HUES6 (cell line): ENCODE measurements around the gene KIAA1958.

Experiments
- H3K27ac ChIP-seq: 2 replicates; pipeline ENCODE4 v1.7.0; 2013; ENCODE audit warnings: low read depth, mild to moderate bottlenecking, low read length, inconsistent platforms
- H3K27me3 ChIP-seq: 2 replicates; pipeline ENCODE4 v1.6.1; 2013; ENCODE audit warnings: low read length; ENCODE audit not compliant: control insufficient read depth, insufficient read depth
- H3K36me3 ChIP-seq: 2 replicates; pipeline ENCODE4 v1.6.1; 2013; ENCODE audit warnings: low read length; ENCODE audit not compliant: control insufficient read depth, insufficient read depth
- H3K4me1 ChIP-seq: 2 replicates; pipeline ENCODE4 v1.6.1; 2013; ENCODE audit warnings: low read length; ENCODE audit not compliant: control insufficient read depth, insufficient read depth
- H3K4me3 ChIP-seq: 2 replicates; pipeline ENCODE4 v1.5.1; 2013; ENCODE audit warnings: low read depth, low read length
- H3K9ac ChIP-seq: one replicate; pipeline ENCODE4 v1.6.1; 2013; ENCODE audit warnings: mild to moderate bottlenecking, low read length
- H3K9me3 ChIP-seq: 2 replicates; pipeline ENCODE4 v1.6.1; 2013; ENCODE audit warnings: low read depth, low read length; ENCODE audit not compliant: control insufficient read depth, insufficient read depth

KIAA1958 gene

GRCh38 chr9:112489039-112489546, 2.5 kb downstream of the KIAA1958 start:
- H3K27me3 ChIP-seq, result no peaks in the 10 kb centered on the region
- H3K4me3 ChIP-seq, result peak overlapping the region; percentile 92
- H3K9me3 ChIP-seq, result peaks cover 9% of the 10 kb centered on the region; the same call in 1 of the 2 replicates
- no peak overlapping the region for H3K9ac ChIP-seq
- H3K36me3 ChIP-seq, result peaks cover 18% of the 10 kb centered on the region
- no peak overlapping the region for H3K27ac ChIP-seq
- H3K4me1 ChIP-seq, result peaks cover 26% of the 10 kb centered on the region

DNA sequence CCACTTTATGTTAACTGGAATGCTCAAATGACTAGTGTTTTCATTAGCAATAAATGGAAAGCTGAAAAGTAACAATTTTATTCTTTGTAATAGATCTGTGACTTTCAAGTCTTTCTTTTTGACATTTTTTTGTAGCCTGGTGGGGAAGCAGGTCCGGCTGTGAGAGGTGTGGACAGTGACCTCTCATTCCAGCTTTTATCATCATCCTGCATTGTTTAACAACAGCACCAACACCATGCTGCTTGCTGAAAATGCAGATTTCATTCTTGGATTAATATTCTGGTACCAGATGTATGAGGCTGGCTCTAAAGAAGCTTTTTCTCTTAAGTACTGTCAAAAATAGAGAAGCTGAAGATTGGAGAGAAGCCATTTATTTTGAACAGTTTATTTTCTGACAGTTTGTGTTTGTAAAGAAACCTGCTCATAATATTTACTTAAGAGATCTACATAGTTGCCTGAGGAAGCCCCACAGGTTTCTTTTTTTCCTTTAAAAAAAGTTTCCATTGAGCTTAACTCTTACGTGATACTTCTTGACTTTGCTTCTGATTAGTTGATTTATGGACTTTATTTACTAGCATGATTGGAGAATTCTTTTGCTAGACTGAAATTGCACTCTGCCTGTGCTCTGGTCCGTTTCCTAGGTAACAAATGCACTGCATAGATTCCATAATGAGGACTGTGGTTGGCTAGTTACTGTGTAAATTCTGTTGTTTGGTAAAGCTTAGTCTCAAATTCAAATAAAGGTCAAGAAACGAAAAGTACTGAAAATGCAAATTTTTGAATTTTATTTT, 3.4 kb downstream of the KIAA1958 start:
- H3K27ac ChIP-seq, result no peak overlapping the region
- peaks cover 26% of the 10 kb centered on the region for H3K4me1 ChIP-seq
- H3K36me3 ChIP-seq, result peaks cover 22% of the 10 kb centered on the region
- peaks cover 13% of the 10 kb centered on the region; the same call in 1 of the 2 replicates for H3K9me3 ChIP-seq
- 0 out of 2 replicates have a peak overlapping the region, but pooled peaks have one; percentile 24 for H3K4me3 ChIP-seq
- H3K27me3 ChIP-seq, result no peaks in the 10 kb centered on the region
- no peak overlapping the region for H3K9ac ChIP-seq

- Histone ChIP-seq H3K9me3 (peaks cover 13% of the 10 kb centered on the region; the same call in 1 of the 2 replicates), H3K4me1 (peaks cover 32% of the 10 kb centered on the region), H3K27ac (no peak overlapping the region), H3K27me3 (no peaks in the 10 kb centered on the region), H3K9ac (no peak overlapping the region), H3K4me3 (no peak overlapping the region), H3K36me3 (peaks cover 29% of the 10 kb centered on the region)
Observed at GRCh38 chr9:112493393-112494137, 6.9 kb downstream of the KIAA1958 start.

DNA sequence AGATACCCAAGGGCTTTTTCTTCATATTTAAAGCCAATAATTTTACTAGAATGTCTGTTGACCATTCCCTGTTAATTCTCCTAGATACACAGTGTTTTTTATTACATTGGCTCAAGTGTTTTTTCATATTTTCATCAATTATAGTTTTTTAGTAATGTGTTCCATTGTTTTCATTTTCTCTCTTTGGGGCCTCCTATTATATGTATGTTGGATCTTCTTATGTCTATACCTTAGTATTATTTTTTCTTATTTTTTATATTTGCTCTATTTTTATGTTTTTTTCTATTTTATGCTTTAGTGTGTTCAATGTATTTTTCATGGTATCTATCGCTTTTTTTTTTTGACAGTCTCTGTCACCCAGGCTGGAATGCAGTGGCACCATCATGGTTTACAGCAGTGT, 7.5 kb downstream of the KIAA1958 start:
- no peaks in the 10 kb centered on the region for H3K27me3 ChIP-seq
- peaks cover 19% of the 10 kb centered on the region; the same call in 1 of the 2 replicates for H3K9me3 ChIP-seq
- H3K27ac ChIP-seq, result no peak overlapping the region
- H3K4me1 ChIP-seq, result peaks cover 27% of the 10 kb centered on the region
- peaks cover 34% of the 10 kb centered on the region for H3K36me3 ChIP-seq
- no peak overlapping the region for H3K9ac ChIP-seq
- no peak overlapping the region for H3K4me3 ChIP-seq

- H3K9ac ChIP-seq, result no peak overlapping the region
- peaks cover 34% of the 10 kb centered on the region for H3K36me3 ChIP-seq
- peaks cover 13% of the 10 kb centered on the region; the same call in 1 of the 2 replicates for H3K4me1 ChIP-seq
- H3K27ac ChIP-seq, result no peak overlapping the region
- H3K9me3 ChIP-seq, result peaks cover 20% of the 10 kb centered on the region; the same call in 1 of the 2 replicates
- H3K27me3 ChIP-seq, result no peaks in the 10 kb centered on the region
- H3K4me3 ChIP-seq, result no peak overlapping the region
Observed at GRCh38 chr9:112495614-112496013, 9.0 kb downstream of the KIAA1958 start.

DNA sequence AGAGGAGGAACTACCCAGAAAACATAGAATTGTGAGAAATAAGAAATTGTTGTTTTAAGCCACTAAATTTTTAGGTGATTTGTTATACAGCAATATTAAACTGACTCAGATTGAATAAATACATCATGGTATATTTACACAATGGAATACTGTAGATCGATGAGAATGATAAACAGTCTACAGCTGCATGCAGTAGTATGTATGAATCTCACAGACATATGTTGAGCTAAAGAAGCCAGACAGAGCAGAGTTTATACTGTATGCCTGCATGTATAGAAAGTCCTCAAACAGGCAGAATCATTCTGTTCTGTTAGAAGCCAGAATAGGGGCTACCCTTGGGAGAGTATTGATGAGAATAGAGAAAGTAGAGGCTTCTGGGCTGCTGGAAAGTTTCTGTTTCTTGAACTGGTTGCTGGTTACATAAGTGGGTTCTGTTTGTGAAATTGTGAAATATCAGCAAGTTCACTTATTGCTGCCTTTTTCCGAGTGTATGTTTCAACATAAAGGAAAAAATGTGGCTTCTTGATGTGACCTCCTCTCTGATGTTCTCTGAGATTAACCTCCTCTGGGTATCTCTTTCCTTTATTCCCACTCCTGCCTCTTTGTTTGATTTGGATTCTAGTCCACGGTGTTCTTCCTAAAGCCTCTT, 9.6 kb downstream of the KIAA1958 start:
- no peak overlapping the region for H3K27ac ChIP-seq
- no peak overlapping the region for H3K4me3 ChIP-seq
- peaks cover 12% of the 10 kb centered on the region; the same call in 1 of the 2 replicates for H3K4me1 ChIP-seq
- H3K9ac ChIP-seq, result no peak overlapping the region
- H3K27me3 ChIP-seq, result no peaks in the 10 kb centered on the region
- peaks cover 20% of the 10 kb centered on the region; the same call in 1 of the 2 replicates for H3K9me3 ChIP-seq
- H3K36me3 ChIP-seq, result peaks cover 34% of the 10 kb centered on the region

GRCh38 chr9:112500842-112501241, 14.2 kb downstream of the KIAA1958 start:
- Histone ChIP-seq H3K9me3 (peaks cover 7% of the 10 kb centered on the region; the same call in 1 of the 2 replicates), H3K36me3 (peaks cover 6% of the 10 kb centered on the region; the same call in 1 of the 2 replicates), H3K4me1 (peaks cover 12% of the 10 kb centered on the region; the same call in 1 of the 2 replicates), H3K27me3 (no peaks in the 10 kb centered on the region), H3K4me3 (no peak overlapping the region), H3K27ac (no peak overlapping the region), H3K9ac (no peak overlapping the region)

GRCh38 chr9:112501287-112501686, 14.7 kb downstream of the KIAA1958 start:
- Histone ChIP-seq H3K27me3 (no peaks in the 10 kb centered on the region), H3K4me3 (no peak overlapping the region), H3K27ac (no peak overlapping the region), H3K9ac (no peak overlapping the region), H3K36me3 (peaks cover 5% of the 10 kb centered on the region; the same call in 1 of the 2 replicates), H3K4me1 (peaks cover 11% of the 10 kb centered on the region; the same call in 1 of the 2 replicates), H3K9me3 (peaks cover 7% of the 10 kb centered on the region; the same call in 1 of the 2 replicates)

DNA sequence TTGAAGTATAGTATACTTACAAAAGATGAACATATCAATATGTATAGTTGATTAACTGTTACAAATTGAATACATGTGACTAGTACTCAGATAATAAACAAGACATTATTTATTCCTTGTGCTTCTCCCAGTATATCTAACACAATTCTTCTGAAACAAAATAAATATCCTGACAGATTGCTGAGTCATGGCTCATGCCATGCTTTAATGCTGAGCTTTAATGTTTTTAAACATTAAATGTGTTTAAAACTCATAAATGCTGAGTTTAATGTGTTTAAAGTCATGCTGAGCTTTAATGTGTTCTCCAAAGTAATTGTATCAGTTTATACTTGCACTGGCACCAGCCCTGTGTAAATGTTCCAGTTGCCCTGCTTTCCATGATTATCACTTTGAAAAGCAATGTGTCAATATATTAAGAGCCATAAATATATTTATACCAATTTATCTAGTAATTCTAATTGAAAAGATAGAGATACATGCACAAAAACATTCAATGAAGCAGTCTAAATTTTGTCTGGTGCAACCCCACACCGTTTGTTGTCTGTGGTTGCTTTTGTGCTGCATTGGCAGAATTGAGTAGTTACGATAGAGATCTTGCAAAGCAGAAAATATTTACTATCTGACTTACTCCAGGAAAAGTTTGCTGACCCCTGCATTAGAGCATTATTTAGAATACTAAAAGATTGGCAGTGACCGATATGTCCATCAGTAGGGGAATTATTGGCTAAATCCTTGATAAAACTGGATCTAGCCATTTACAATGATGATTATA, 15.7 kb downstream of the KIAA1958 start:
- no peak overlapping the region for H3K27ac ChIP-seq
- peaks cover 7% of the 10 kb centered on the region; the same call in 1 of the 2 replicates for H3K9me3 ChIP-seq
- no peak overlapping the region for H3K4me3 ChIP-seq

DNA sequence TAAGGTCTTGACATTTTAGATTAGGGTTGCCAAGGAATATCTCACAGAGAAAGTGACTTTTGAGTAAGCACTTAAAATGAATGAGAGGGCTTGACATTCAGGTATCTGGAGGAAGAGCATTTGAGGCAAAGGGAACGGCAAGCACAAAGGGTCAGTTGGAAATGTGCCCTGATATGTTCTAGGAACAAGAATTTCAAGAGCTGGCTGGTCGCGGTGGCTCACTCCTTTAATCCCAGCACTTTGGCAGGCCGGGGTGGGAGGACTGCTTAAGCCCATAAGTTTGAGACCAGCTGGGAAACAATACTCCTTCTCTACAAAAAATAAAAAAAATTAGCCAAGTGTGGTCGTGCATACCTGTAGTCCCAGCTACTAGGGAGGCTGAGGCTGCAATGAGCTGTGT, 16.5 kb downstream of the KIAA1958 start:
- 0 out of 2 replicates have a peak, but pooled peaks cover 3% of the 10 kb centered on the region for H3K4me1 ChIP-seq
- peaks cover 5% of the 10 kb centered on the region; the same call in 1 of the 2 replicates for H3K36me3 ChIP-seq
- H3K4me3 ChIP-seq, result no peak overlapping the region
- H3K27me3 ChIP-seq, result no peaks in the 10 kb centered on the region
- H3K27ac ChIP-seq, result no peak overlapping the region
- H3K9ac ChIP-seq, result no peak overlapping the region
- H3K9me3 ChIP-seq, result peaks cover 7% of the 10 kb centered on the region; the same call in 1 of the 2 replicates

More for the DNA sequence above, 15.7 kb downstream of the KIAA1958 start:
- Histone ChIP-seq H3K4me1 (peaks cover 4% of the 10 kb centered on the region; the same call in 1 of the 2 replicates), H3K9ac (no peak overlapping the region), H3K36me3 (peaks cover 5% of the 10 kb centered on the region; the same call in 1 of the 2 replicates), H3K27me3 (no peaks in the 10 kb centered on the region)
